ENCODE data around the gene TMEM250.

GRCh38 chr9:136092353-136092650 is 26.4 kb downstream of the TMEM250 start:
- TF ChIP-seq CTCF (IDR thresholded peaks at IDR 0.05) (no peak), ZFX (IDR thresholded peaks at IDR 0.05; ENCODE audit: borderline replicate concordance) (no peak)

All from 22Rv1 (cell line).